ENCODE results near the gene DDOST.
"Not testable (repeated sequence)": the region's sequence is repeated elsewhere in the genome, so short reads cannot be mapped to it uniquely, and the experiment has no call there.

The DDOST gene

GRCh38 chr1:20619999-20620398, 41.2 kb downstream of the DDOST start:
- no peak for DNase-seq

GRCh38 chr1:20618550-20618949, 42.6 kb downstream of the DDOST start:
- no peak for DNase-seq

- DNase-seq: no peak
Observed at GRCh38 chr1:20616847-20617487, 44.2 kb downstream of the DDOST start.

GRCh38 chr1:20615946-20616846, 45.0 kb downstream of the DDOST start:
- DNase-seq: no peak

GRCh38 chr1:20614131-20614579, 47.0 kb downstream of the DDOST start:
- DNase-seq: no peak

GRCh38 chr1:20612221-20612746, 48.9 kb downstream of the DDOST start:
- peak; percentile 68 for DNase-seq

GRCh38 chr1:20611652-20612051, 49.5 kb downstream of the DDOST start:
- DNase-seq: no peak

GRCh38 chr1:20610970-20611369, 50.2 kb downstream of the DDOST start:
- DNase-seq: no peak

- peak; percentile 90 for DNase-seq
Observed at GRCh38 chr1:20609541-20609940, 51.6 kb downstream of the DDOST start.

- DNase-seq: not testable (repeated sequence)
Observed at GRCh38 chr1:20606801-20607570, 54.2 kb downstream of the DDOST start.

- DNase-seq: no peak
Observed at GRCh38 chr1:20604678-20605077, 56.5 kb downstream of the DDOST start.

- no peak for DNase-seq
Observed at GRCh38 chr1:20603504-20604464, 57.4 kb downstream of the DDOST start.

GRCh38 chr1:20602851-20603450, 58.2 kb downstream of the DDOST start:
- DNase-seq: no peak
